ENCODE measurements around the gene PA2G4.
"Not testable (repeated sequence)": the region's sequence is repeated elsewhere in the genome, so short reads cannot be mapped to it uniquely, and the experiment has no call there.

PA2G4 gene

DNA sequence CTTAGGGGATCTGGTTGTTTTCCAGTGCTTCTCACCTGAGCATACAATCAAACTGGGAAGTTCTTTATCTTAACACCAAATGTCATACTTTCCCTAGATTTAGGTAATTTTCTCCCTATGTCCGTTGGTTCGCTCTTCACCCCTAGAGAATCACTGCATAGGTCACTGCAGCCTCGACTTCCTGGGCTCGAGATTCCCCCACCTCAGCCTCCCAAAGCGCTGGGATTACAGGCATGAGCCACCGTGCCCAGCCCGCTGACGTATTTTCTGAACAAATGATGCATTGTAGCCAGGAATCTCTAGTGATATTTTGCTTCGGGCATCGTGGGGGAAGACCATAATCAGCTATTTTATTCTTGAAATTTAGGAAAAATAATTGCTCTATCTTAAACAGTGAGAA, 11.0 kb downstream of the PA2G4 start:
- Mint-ChIP-seq H3K9me3 (no peaks in the 10 kb centered on the region), H3K4me3 (peak overlapping the region; percentile 98), H3K36me3 (ENCODE audit: low read depth) (peaks cover 54% of the 10 kb centered on the region), H3K4me1 (peaks cover 28% of the 10 kb centered on the region), H3K27me3 (ENCODE audit: low read depth, poor library complexity) (peaks cover 10% of the 10 kb centered on the region), H3K27ac (no peak overlapping the region)
- TF ChIP-seq, protein P1, sequence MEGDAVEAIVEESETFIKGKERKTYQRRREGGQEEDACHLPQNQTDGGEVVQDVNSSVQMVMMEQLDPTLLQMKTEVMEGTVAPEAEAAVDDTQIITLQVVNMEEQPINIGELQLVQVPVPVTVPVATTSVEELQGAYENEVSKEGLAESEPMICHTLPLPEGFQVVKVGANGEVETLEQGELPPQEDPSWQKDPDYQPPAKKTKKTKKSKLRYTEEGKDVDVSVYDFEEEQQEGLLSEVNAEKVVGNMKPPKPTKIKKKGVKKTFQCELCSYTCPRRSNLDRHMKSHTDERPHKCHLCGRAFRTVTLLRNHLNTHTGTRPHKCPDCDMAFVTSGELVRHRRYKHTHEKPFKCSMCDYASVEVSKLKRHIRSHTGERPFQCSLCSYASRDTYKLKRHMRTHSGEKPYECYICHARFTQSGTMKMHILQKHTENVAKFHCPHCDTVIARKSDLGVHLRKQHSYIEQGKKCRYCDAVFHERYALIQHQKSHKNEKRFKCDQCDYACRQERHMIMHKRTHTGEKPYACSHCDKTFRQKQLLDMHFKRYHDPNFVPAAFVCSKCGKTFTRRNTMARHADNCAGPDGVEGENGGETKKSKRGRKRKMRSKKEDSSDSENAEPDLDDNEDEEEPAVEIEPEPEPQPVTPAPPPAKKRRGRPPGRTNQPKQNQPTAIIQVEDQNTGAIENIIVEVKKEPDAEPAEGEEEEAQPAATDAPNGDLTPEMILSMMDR (IDR thresholded peaks at IDR 0.05) = no peak
- DNase-seq = no peak

DNA sequence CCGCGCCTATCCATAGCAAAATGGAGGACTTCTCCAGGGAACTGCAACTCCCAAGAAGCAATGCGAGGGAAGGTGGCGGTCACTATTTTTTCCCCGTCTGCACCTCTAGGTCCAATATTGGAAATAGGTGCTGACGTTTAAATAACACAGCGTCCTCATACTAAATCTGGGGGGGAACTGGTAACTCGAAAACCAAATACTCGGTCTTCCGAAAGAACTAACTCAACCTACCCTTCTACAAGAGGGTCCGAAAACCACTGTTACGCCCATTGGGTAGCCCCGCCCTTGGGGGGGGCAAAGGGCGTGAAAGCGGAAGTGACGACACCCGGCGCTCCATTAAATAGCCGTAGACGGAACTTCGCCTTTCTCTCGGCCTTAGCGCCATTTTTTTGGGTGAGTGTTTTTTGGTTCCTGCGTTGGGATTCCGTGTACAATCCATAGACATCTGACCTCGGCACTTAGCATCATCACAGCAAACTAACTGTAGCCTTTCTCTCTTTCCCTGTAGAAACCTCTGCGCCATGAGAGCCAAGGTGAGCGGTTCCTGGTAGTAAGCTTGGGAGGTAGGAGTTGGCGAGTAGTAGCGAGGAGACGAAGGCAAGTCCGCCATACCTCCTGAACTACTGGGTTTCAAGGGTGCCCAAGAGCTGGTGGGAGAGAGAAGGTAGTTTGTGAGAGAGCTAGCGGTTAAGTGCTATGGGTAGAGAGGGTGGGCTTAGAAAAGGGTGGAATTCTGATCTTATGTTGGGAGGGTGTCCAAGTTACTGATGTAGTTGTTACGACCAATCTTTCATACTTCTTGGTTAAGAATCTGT, 12.1 kb downstream of the PA2G4 start, which contains the start of gene RPL41:
TSS of gene RPL41 (plus strand) at position 367 of the 815 bp plus-strand sequence.
- peak; percentile 94 for DNase-seq
- Mint-ChIP-seq H3K4me1 (peaks cover 40% of the 10 kb centered on the region), H3K27me3 (ENCODE audit: low read depth, poor library complexity) (peaks cover 7% of the 10 kb centered on the region), H3K9me3 (no peaks in the 10 kb centered on the region), H3K27ac (peak within 1 kb of the TSS; percentile 100), H3K36me3 (ENCODE audit: low read depth) (peaks cover 53% of the 10 kb centered on the region), H3K4me3 (peak within 1 kb of the TSS; percentile 98)
- TF ChIP-seq, protein P1 (IDR thresholded peaks at IDR 0.05) = no peak

DNA sequence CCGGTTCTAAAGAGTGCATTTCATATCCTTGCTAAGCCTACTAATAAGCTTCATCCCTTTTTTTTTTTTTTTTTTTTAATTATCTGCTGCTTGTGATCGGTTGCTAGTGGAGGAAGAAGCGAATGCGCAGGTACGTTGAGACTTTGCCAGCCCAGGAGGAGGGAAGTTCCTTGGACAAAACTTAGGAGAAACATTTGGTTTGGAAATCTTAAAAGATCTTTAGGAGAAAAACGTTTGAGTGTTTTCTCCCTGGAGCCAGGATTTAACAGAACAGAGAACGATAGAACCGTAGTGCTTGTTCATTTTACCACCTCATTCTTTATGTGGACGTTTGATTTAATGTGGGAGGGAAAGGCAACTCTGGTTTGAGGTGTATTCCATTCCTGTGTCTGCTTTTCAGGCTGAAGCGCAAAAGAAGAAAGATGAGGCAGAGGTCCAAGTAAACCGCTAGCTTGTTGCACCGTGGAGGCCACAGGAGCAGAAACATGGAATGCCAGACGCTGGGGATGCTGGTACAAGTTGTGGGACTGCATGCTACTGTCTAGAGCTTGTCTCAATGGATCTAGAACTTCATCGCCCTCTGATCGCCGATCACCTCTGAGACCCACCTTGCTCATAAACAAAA, 12.8 kb downstream of the PA2G4 start:
- Mint-ChIP-seq H3K4me1 (peaks cover 47% of the 10 kb centered on the region), H3K4me3 (peak overlapping the region; percentile 98), H3K27ac (peak overlapping the region; percentile 100), H3K36me3 (ENCODE audit: low read depth) (peaks cover 49% of the 10 kb centered on the region)
- DNase-seq; H3K27me3 Mint-ChIP-seq (ENCODE audit: low read depth, poor library complexity); H3K9me3 Mint-ChIP-seq: not testable (repeated sequence)

DNA sequence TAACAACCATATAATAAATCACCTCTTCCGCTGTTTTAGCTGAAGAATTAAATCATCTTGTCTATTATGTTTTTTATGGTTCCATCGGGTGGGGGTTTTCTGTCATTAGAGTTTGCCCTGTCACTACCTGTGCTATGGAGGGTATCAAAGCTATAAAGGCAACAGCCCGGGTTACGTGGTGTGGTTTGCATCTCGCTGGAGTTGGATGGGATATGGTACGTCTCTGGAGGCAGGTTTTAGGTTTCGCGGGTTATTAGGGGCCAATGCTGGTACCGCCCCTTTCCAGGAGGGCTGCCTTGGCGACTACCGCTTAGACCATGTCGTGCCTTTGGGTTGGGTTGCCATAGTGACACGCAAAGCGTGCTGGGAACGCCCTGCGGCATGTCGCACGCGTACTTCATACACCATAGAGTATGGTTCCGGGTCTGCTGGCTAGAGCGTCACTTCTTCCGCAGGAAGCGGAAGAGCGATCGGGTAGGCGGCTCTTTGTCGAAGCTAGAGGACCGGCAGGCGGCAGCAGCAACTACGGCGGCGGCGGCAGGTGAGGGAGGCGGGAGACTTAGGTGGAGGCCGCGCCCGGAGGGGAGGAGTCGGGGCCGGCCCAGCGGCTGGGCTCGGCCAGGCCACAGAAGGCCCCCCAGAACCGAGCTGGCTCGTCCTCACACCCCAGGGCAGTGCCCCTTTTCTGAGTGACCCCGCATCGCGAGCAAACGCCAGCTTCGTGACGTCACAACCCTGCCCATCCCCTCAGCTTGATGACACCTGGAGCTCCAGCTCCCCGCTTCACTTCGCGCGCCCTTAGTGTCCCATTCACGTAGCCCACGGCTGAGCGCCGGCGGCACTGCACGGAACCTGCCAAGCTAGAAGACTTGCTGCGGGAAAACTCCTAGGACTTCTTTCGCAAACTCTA, 13.7 kb downstream of the PA2G4 start, which contains the start of gene ZC3H10:
TSS of gene ZC3H10 (plus strand) at position 489 of the 910 bp plus-strand sequence. CDS start 2,297 bp downstream, outside the sequence.
- peak; percentile 94 for DNase-seq
- Mint-ChIP-seq H3K27me3 (ENCODE audit: low read depth, poor library complexity) (peaks cover 7% of the 10 kb centered on the region), H3K9me3 (no peaks in the 10 kb centered on the region), H3K27ac (peak within 1 kb of the TSS; percentile 100), H3K4me3 (peak within 1 kb of the TSS; percentile 98), H3K4me1 (peaks cover 55% of the 10 kb centered on the region), H3K36me3 (ENCODE audit: low read depth) (peaks cover 41% of the 10 kb centered on the region)
- TF ChIP-seq, protein P1 (IDR thresholded peaks at IDR 0.05) = peak; percentile 20

DNA sequence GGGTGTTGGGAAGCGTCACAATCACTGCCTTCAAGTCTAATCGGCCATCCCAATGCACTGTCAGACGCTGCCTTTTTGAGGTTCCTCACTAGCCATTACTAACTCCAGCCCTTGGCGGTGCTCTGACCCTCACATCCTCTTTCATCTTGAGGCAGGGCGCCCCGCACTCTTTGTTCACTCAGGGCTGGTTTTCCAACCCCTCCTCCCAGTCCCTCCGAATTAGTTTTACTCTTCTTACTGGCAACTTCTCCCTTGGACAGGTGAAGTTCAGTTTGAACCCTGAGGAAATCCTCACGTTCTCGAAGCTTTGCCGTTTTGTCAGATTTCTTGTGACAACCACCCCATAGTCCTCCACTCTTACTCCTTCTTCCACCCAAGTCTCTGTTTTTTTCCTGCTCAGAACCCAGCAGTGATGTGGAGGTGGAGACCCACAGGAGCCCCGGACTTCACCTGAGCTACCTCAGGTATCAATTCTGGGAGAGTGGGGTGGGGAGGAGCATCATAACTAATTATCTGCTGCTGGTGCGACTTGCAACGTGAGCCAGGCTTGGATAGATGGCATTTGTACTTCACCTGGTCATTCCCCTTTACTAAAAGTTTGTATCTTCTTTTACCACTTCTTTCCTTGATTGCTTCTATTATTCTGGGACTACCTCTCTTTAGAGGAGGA, 14.5 kb downstream of the PA2G4 start:
- peaks cover 55% of the 10 kb centered on the region for H3K4me1 Mint-ChIP-seq
- H3K9me3 Mint-ChIP-seq = no peaks in the 10 kb centered on the region
- peak overlapping the region; percentile 98 for H3K4me3 Mint-ChIP-seq
- peaks cover 7% of the 10 kb centered on the region for H3K27me3 Mint-ChIP-seq (ENCODE audit: low read depth, poor library complexity)
- peaks cover 33% of the 10 kb centered on the region for H3K36me3 Mint-ChIP-seq (ENCODE audit: low read depth)
- TF ChIP-seq, protein P1 (IDR thresholded peaks at IDR 0.05) = no peak
- no peak for DNase-seq
- H3K27ac Mint-ChIP-seq = peak overlapping the region; percentile 92
